Dermis microvascular lymphatic vessel endothelial cell (primary cell): ENCODE data around the gene TMEM245. TPM values are rescaled to one million over a fixed set of nuclear protein-coding genes. Genes with fewer than 3 reads are reported as not detected.
"Not testable (repeated sequence)": the region's sequence is repeated elsewhere in the genome, so short reads cannot be mapped to it uniquely, and the experiment has no call there.

Experiments
- DNase-seq, 2 donors: peaks; one replicate each; pipeline versions ENCODE4 v3.0.0 to v3.0.0-alpha.2; 2010; ENCODE audit warnings: low read depth in 2 of 2
- total RNA-seq: library from RNA; depleted of rRNA; stranded (reverse); fragments of >200 nt; gene quantifications from 2 replicates; pipeline ENCODE4 v1.2.1, GENCODE V29; 2014

Gene TMEM245
- total RNA-seq, 1 donor from 2014 or later = 49.2 TPM

- DNase-seq = peak in 1 of 2 donors; percentile 41
Observed at GRCh38 chr9:108996643-108997042, 123.1 kb downstream of the TMEM245 start.

GRCh38 chr9:108994695-108995094 is 125.1 kb downstream of the TMEM245 start:
- DNase-seq = peak; percentile 84 to 96

DNA sequence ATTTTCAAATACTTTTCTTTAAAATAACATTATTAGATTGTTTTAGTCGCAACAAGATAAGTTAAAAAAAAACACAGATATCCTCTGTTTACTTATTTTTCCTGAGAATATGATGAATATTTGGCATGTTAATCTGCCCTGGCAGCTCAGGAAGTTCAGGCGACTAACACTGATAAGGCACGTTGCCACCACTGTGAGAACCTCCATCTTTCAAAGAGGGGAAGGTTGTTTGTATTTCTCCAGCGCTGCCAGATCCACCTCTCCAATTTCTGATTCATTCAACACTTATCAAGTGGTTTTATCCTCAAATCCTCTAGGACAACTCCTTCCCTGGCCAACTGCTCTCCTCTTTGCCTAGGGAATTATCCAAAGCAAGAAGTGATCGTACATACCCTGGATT is 128.3 kb downstream of the TMEM245 start:
- DNase-seq = peak in 1 of 2 donors; percentile 89

DNA sequence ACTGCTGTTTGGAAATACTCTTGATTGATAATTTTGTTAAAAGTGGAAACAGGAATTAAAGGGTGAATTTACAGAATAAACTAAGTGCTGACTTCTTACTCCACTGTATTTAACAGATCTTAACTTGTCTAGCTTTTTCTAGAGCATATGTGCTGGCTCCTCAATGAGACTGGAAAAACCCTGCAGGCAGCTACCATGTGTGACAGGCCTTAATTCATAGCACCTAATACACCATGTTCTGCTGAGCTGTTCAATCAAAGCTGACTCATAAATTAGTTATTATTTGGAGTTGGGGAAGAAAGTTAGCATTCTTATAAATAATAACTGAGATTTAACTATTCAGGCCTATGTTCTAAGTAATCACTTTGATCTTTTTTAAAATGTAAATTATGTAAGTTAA is 135.9 kb downstream of the TMEM245 start:
- no peak for DNase-seq

GRCh38 chr9:108980893-108981292 is 138.9 kb downstream of the TMEM245 start:
- no peak for DNase-seq

GRCh38 chr9:108978205-108978604 is 141.5 kb downstream of the TMEM245 start:
- DNase-seq = no peak

GRCh38 chr9:108973895-108974294 is 145.9 kb downstream of the TMEM245 start:
- no peak for DNase-seq

DNA sequence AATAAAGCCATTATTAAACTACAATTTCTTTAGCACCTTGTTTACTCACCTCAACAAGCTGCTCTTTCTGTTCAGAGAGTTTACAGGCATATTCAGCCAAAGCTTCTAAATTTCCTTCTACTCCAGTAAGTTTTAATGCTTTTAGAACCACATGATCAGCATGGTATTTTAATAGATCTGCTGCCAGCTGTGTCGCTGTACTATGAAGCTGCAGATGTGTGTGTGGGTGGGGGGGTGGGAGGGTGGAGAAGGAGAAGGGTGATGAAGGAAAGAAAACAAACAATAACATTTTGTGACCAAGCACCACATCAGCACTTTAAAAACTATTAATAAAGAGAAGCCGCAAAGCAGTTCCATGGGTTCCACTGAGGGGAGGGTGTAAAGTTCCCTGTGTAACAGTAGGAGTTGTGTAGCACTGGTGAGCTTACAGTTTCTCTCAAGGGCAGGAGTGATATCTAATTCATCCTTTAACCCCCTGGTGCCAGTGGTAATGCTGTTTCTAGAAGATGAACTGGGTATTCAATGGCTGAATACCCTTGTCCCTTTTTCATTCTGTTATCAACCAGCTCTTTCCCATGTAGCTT is 147.0 kb downstream of the TMEM245 start:
- no peak for DNase-seq

- DNase-seq = no peak
Observed at GRCh38 chr9:108972186-108972585, 147.6 kb downstream of the TMEM245 start.

DNA sequence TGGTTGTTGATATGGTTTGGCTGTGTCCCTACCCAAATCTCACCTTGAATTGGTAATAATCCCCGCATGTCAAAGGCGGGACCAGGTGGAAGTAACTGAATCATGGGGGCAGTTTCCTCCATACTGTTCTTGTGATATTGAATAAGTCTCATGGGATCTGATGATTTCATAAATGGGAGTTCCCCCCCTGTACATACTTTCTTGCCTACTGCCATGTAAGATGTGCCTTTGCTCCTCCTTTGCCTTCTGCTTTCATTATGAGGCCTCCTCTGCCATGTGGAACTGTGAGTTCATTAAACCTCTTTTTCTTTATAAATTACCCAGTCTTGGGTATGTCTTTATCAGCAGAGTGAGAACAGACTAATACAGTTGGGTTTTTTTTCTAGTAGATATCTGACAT is 148.4 kb downstream of the TMEM245 start:
- not testable (repeated sequence) for DNase-seq

GRCh38 chr9:108967916-108968315 is 151.8 kb downstream of the TMEM245 start:
- DNase-seq = no peak

Other genes with a start within 250 kb of the TMEM245 start
- gene ELP1, start 185.8 kb downstream of the TMEM245 start, total RNA-seq = 25.5 and 28.3 TPM in 2 replicates
- gene ABITRAM, start 185.5 kb downstream of the TMEM245 start, total RNA-seq = 2.7 and 3.2 TPM in 2 replicates
- 93.3 and 108 TPM in 2 replicates for gene CTNNAL1, start 106.4 kb downstream of the TMEM245 start, total RNA-seq
- gene FRRS1L, start 47.3 kb upstream of the TMEM245 start, total RNA-seq = under 0.01 TPM in 2 replicates
- gene EPB41L4B, start 201.1 kb upstream of the TMEM245 start, total RNA-seq = 0.39 and 0.51 TPM in 2 replicates